Putamen (tissue), 1 donor: ENCODE data around the gene SMIM17.
A peak's percentile ranks its signal among the peaks of the same experiment; 100 is the strongest.
"Not testable (repeated sequence)": the region's sequence is repeated elsewhere in the genome, so short reads cannot be mapped to it uniquely, and the experiment has no call there.

Experiments used
- DNase-seq: peaks from one replicate; pipeline ENCODE4 v3.0.0-alpha.2; 2016; ENCODE audit warnings: low spot score

SMIM17 gene

DNA sequence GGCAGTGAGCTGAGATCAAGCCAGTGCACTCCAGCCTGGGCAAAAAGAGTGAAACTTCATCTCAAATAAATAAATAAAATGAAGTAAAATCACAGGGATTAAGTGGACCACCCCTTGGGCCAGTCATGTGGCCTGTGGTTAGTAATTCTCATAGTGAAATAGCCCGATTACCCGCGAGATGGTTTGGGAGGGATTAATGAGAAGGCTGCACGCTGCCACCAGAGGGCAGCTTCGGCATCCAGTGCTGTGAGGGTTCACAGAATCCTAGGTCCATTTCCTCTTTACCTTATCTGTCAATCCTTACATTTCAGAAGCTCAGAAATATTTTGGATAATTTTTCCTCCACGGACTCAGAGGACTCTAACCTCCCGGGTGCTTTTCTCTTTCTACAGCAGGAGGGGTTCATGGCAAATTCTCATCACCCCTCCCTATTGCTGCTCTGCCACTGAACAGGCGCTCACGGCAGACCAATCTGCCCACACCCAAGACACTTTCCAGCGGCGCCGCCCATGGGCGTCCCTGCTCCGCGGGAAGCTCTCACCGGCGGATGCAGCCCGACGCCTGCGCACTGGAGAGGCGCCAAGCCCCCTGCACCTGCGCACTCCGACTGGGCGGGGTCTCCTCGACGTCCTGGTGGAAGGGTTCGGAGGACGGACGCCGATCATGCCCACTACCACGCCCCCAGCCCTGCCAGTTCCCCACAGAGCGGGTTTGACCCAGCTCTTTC is 17.6 kb downstream of the SMIM17 start:
- DNase-seq: no peak

DNA sequence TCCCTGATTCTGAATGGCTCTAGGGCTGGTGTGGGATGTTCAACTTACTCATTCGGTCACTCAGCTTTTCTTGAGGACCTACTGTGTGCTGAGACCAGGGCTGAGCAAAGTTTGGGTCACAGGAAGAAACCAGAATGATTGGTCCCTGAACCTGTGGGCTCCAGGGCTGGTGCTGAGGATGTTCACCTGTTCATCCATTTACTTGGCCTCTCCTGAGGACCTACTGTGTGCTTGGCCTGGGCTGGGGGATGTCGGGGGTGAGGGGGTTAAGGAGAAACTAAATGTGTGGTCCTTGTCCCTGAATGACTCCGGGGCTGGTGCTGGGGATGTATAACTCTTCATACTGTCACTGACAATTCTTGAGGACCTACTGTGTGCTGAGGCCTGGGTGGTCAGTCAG is 18.3 kb downstream of the SMIM17 start:
- DNase-seq: no peak

DNA sequence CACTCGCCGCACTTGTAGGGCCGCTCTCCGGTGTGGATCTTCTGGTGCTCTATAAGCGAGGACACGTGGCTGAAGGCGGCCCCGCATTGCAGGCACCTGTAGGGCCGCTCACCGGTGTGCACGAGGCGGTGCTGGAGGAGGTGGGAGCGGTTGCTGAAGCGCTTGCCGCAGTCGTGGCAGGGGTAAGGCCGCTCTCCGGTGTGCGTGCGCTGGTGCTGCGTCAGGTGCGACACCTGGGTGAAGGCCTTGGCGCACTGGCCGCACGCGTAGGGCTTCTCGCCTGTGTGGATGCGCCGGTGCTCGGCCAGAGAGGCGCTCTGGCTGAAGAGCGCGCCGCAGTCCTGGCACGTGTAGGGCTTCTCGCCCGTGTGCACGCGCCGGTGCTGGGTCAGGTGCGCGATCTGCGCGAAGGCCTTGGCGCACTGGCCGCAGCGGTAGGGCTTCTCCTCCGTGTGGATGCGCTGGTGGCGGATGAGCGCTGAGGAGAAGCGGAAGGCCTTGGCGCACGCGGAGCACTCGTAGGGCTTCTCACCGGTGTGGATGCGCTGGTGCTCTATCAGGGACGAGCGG is 21.1 kb downstream of the SMIM17 start:
- DNase-seq: no peak

DNA sequence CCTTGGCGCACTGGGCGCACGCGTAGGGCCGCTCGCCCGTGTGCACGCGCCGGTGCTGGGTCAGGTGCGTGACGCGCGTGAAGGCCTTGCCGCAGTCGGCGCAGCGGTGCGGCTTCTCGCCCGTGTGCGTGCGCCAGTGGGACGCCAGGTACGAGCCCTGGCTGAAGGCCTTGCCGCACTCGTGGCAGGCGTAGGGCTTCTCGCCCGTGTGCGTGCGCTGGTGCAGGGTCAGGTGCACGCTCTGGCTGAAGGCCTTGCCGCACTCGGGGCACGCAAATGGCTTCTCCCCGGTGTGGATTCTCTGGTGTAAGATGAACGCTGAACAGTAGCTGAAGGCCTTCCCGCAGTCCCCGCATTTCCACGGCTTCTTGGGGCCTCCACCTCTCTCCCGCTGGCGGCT is 21.6 kb downstream of the SMIM17 start:
- DNase-seq: no peak

DNA sequence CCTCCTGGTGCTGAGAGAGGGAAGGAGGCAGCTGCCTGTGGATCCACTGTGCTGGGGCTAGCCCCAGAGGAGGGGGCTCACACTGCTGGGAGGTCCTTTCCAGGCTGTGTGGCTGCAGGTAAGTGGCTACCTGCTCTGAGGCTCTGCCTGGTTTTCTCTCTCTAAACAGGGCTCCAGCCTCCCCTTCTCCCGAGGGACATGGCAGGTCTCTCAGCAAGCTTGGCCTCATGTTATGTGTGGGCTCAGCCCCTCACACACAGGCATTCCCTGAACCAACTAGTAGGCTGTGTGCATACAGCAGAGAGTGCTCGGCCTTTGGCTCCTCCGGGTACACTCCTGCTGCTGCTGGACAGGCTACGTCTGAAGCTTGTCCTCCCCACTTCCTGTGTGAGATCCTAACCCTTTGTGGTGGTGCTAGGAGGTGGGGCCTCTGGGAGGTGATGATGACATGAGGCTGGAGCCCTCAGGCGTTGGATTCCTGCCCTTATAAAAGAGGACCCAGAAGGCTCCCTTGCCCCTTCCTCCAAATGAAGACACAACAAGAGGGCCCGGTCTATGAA is 24.4 kb downstream of the SMIM17 start:
- DNase-seq: no peak

DNA sequence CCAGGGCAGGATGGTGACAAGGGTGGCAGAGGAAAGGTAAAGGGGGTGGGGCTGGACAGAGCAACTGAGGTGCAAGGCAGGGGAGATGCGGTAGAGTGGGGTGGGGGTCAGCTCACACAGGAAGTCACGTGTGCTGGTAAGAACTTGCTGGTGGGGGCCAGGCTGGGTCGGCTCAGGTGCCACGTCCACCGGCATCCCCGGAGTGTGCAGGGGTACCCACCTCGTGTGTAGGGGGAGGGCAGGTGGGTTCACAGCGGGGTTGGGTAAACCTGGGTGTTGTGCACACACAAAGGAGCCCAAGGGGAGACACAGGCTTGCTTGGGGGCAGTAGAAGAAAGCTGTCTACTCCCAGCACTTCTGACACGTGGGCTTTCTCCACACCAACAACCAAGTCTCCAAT is 25.7 kb downstream of the SMIM17 start:
- DNase-seq: no peak

DNA sequence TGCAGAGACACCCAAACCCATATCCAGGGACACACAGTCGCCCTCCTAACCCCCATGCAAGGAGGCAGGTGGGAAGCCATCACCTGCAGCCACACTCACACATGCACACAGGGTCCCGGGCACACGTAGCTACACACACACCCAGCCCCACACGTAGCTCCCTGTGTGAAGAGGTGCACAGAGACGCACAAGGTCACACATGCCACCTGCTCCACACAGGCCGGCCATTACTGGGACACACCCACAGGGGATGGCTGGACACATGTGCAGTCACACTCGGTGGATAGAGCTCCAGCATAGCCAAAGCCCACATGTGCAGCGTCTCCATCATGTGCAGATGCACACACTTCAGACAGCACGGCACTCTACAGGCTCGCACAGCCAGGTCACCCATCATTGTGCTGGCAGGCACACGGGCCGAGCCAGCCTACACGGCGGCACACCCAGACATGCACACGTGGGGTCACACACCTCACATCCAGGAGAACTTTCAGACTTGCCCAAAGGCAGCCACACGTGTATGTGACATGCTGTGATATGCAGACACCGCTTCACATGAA is 27.5 kb downstream of the SMIM17 start:
- DNase-seq: no peak

DNA sequence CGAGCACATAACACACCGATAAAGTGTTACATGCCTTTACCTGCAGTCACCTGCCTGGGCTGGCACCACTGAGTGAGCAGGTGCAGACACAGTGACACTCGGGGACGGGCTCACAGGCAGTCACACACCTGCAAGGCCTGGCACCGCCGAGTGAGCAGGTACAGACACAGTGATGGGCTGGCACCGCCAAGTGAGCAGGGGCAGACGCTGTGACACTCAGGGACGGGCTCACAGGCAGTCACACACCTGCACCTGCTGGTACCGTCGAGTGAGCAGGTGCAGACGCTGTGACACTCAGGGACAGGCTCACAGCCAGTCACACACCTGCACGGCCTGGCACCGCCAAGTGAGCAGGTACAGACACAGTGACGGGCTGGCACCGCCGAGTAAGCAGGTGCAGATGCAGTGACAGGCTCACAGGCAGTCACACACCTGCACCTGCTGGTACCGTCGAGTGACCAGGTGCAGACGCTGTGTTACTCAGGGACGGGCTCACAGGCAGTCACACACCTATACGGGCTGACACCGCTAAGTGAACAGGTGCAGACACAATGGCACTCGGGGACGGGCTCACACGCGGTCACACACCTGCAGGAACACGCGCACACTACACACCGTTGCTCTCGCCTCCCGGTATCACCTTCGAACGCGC is 28.1 kb downstream of the SMIM17 start:
- no peak for DNase-seq

DNA sequence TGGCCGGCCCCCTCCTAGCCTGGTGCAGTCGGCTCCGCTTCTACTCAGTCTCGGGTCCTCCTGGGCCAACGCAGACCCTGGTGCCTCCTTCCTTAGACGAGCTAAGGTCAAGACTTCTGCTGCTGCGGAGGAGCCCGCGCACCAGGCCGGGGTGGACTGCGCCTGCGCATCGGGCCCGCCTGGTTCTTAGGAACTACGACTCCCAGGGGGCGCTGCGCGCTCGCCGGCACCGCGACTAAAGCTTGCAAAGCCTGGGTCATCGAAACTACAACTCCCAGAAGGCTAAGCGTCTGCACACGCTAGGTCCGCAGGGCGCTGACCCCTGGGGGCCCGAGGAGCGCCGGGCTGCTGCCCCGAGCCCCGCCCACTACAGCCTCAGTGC is 28.6 kb downstream of the SMIM17 start, which contains the start of gene ZNF835:
Gene ZNF835 (minus strand): TSS at position 145 of the 382 bp plus-strand sequence. CDS start 6,559 bp downstream, outside the sequence.
- DNase-seq: peak; percentile 95

DNA sequence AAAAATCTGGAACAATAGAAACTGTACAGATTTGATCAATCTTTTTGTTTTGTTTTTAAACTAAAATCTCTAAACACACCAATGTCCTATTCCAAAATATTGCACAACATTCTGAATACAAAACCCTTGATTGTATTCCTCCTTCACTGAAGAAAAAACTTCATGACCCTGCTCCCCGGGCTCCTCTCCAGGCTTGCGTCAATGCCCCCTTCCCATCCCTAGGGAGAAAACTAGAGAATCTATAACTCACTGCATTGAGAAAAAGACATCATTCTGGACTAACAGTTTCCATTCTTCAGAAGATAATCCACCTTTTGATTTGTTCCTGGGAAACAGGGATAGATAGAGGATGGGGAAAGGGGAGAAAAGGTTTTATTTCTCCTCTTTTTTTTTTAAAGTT is 29.7 kb downstream of the SMIM17 start:
- DNase-seq: not testable (repeated sequence)

DNA sequence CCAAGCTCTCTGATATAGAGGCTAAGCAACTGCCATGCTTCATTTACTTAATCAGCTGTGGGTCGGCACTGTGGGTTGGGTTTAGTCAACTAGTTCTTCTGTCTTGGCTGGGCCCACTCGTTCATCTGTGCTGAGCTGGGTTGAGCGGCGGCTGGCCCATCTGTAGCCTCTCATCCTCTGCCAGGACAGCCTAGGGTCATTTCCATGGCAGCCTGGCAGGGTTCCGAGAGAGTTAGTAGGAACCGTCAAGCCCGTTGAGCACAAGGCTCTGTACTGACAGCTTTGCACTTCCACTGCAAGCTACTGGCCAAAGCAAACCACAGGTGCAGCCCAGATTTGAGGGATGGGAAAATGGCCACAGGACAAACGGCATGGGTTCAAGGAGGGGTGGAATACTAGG is 35.2 kb downstream of the SMIM17 start:
- no peak for DNase-seq

DNA sequence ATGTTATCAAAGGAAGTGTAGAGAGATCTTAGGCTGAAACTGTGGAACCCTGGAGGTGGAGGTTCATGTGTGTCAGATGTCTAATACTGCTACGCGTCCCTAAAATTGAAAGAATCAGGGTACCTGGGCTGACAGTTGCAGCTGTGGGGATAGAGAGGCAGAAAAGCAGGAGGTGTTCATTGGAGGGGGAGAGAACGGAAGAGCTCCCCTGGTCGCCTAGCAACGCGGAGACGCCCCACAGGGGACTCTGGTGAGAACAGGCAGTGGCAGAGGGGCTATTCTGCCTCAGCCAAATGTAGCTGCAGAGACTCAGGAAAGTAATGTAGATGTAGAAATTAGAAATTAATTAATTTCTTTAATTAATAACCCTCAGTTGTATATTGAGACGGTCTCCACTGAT is 38.7 kb downstream of the SMIM17 start:
- no peak for DNase-seq

DNA sequence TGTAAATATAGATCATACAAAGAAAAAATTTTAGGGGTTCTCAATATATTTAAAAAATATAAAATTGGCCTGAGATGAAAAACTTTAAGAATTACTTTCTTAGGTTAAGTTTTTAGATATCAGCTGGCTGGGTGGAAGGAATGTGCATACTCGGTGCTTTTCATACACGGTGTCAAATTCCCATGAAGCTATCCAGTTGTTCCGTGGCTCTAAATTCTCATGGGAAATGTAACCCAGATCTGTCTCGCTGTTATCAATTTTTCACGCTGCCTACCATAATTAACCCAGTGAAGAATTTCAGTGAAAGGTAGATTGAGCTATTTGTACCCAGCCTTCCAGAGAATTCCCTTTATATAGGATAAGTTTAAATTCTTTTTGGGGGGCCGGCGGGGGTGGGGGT is 40.2 kb downstream of the SMIM17 start:
- no peak for DNase-seq

DNA sequence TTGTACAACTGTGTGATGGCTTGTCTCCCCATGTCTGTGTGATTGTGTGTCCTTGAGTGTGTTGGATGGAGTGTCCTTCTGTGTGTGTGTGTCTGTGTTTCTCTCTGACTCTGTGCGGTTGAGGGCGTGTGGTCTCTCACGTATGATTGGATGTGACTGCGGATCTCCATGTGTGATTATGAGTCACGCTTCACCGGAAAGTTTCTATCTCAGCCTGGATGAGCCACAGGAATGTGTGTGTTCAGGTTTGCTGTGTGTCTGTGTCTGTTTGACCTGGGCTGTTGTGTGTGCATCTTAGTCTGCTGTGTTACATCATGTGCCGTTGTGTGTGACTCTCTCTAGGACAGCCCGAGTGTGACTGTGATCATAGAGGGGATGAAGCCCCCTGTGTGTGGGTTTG is 44.1 kb downstream of the SMIM17 start:
- no peak for DNase-seq

DNA sequence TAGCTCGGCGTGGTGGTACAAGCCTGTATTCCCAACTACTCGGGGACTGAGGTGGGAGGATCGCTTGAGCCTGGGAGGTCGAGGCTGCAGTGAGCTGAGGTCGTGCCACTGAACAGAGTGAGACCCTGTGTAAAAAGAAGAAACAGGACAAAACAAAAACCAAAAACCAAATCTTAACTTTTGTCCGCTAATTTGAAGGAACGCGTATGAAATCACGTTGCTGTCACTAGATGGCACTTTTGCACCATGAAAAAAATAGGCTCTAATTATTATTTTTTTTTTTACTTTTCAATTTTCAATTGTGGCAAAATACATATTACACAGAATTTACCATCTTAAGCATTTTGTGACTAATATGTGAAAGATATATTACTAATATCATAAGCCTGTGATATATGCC is 46.2 kb downstream of the SMIM17 start:
- no peak for DNase-seq

DNA sequence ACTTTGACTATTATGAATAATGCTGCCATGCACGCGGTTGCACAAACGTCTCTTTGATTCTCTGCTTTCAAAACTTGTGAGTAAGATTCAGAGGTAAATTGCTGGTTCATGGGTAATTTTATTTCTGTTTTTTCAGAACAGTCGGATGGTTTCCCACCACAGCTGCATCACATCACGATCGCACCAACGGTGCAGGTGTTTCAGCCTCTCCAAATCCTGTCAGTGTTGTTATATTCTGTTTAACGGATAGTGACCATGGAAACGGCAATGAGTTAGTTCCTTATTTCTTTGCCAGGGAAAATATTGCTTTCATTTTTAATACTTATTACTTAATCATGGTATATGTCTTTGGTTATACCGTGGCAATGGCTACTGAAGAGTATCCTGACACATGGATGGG is 47.7 kb downstream of the SMIM17 start:
- no peak for DNase-seq

DNA sequence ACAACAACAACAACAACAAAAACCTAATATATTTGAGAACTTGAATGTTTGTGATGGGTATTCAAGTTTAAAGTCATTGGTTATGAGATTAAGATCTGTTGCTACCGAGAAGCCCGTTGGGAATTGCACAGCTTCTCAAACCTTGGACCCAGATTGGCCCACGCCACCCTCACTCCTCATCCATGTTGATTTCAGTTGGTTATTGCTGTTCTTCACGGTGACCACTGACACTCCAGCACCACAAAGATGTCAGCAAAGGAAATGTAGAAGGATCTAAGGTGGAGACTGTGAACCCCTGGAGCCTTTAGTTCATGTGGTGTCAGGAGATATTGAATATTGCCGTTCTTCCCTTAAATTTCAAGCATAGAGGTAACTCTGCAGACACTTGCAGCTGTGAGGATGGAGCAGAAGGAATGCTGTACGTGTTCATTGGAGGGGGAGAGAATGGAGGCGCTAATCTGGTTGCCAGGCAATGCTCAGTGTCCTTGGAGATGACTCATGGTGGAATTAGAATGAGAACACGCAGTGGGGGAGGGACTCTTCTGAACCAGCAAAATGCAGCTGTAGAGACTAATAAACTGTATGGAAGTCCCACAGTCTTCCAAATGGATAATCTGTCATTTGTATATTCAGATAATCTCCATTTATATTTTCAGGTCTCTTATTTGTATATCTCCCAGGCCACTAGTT is 49.4 kb downstream of the SMIM17 start:
- peak; percentile 87 for DNase-seq

DNA sequence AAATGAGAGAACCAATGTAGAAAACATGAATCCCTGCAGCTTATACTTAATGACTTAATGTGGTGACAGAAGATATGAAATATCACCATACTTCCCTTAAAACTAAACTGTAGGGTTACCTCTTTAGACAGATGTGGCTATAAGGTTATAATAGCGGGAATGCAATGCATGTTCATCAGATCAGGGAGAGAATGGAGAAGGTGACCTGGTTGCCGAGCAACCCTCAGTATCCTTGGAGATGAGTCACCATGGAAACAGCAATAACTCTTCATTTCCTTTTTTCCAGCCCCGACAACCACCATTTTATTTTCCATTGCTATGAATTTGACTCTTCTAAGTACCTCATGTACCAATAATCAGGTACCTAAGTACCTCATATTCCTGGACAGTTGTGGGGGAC is 56.6 kb downstream of the SMIM17 start:
- no peak for DNase-seq

DNA sequence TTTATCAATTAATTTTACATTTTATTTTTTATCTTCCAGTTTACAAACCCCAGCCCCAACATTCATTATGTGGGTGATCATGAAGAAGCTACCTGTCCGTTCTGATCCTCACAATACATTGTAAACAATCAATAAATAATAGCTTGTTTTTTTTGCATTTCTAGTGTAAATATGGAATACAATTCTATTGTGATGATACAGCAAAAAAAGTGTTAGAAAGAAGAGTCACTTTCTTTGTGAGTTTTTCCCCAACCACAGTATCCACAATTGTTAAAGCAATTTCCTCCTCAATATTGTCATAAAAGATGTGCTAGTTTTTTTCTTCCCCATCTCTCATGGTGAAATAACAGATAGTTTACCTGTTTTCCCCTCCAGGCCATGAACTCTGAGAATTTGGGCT is 58.9 kb downstream of the SMIM17 start:
- DNase-seq: no peak

DNA sequence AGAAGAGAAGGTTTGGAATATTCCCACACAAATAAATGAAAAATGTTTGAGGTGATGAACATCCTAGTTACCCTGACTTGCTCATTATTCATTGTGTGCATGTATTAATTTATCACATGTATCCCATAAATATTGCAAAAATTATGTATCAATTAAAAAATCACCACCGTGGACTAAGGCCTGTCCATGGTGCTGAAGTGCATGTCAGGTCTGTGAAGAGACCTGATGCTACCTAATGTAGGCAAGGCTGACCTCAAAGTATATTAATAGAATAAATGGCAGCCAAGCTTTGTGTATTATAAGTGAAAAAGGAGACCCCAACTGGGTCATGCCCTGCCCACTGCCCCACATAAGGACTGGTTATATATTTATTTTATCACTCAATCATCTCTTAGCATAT is 63.0 kb downstream of the SMIM17 start:
- DNase-seq: no peak
